Stimulated activated CD8-positive, alpha-beta memory T cell treated with anti-CD3 and anti-CD28 coated beads, Interleukin-4, amount 100 ng/mL, for 1 hour (primary cell): Measurements from ENCODE around the gene NSG2.
"Not testable (repeated sequence)": the region's sequence is repeated elsewhere in the genome, so short reads cannot be mapped to it uniquely, and the experiment has no call there.

ENCODE experiments used
- DNase-seq, 2 donors: peaks; one replicate each; pipeline ENCODE4 v3.0.0-alpha.2; 2020; ENCODE audit warnings: low read depth in 2 of 2, low spot score in 1 of 2

NSG2 gene

GRCh38 chr5:174100490-174100889 lies 55.0 kb downstream of the NSG2 start:
- no peak for DNase-seq

GRCh38 chr5:174101195-174101730 lies 55.8 kb downstream of the NSG2 start:
- no peak for DNase-seq

- DNase-seq = not testable (repeated sequence)
Measured at GRCh38 chr5:174102574-174102973, 57.1 kb downstream of the NSG2 start.

DNA sequence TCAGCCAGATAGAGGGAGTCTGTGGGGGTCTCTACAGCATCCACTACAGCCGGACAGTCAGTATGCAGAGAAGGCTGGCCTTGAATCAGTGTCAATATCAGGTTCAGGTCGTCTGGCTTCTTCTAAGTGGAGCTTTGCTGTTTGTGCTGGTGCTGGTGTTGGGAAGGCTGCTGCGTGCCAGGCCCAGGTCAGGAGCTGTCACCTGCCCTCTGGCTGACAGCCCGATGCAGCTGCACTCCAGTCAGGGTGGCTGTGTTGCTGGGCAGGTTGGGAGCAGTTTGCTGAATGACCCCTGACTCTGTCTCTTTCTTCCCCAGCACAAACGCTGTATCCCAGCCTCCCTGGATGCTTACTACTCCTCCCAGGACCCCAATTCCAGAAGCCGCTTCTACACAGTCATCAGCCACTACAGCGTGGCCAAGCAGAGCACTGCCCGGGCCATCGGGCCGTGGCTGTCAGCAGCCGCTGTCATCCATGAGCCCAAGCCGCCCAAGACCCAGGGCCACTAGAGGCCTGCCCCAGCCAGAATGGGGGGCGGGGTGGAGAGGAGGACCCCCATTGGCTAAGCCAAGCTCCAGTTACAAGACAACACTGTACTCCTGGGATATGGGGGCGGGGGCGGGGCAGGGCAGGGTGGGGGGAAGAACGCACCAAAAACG lies 61.6 kb downstream of the NSG2 start:
- no peak for DNase-seq

DNA sequence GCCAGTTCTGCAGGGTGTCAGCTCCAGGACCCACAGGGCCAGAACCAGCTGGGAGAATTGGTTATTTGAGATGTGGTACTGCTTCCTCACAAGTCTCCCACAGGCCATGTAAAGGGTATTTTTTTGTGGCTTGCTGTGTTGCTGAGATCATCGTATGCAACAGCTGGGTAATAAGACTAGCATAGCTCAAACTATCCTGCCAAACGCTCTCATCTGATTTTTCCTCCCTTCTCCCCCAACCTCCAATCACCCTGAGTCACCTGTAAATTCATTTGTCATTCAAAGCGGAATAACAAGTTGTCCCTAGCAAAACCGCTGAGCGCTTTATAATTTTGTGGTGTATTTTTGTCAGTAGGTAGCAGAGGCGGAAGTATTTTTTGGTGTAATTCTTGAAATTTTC lies 63.2 kb downstream of the NSG2 start:
- no peak for DNase-seq

DNA sequence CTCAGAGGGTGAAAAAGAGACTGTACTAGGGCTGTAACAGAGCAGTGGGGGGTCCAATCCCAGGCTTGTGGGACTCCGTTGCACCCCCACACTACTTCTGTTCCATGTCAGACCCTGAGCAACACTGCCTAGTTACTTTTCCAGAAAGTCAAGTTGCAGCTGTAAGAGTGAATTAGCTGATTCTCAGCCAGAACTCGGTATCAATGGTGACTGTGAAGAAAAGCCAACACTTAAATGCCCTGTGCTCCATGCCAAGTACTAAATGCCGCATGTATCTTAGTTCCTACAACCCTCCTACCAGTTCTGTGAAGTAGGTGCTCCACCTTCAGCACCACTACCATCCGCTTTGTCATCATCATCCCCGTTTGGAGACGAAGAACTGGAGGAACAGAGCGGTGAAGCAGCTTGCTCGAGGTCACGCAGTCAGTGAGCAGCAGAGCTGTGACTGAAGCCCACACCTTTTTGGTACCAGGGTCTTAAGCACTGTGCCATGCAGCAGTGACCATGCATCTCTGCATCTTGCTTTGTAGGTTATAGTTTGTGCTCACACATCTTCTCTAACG lies 64.3 kb downstream of the NSG2 start:
- no peak for DNase-seq

GRCh38 chr5:174110310-174110709 lies 64.8 kb downstream of the NSG2 start:
- DNase-seq = no peak

DNA sequence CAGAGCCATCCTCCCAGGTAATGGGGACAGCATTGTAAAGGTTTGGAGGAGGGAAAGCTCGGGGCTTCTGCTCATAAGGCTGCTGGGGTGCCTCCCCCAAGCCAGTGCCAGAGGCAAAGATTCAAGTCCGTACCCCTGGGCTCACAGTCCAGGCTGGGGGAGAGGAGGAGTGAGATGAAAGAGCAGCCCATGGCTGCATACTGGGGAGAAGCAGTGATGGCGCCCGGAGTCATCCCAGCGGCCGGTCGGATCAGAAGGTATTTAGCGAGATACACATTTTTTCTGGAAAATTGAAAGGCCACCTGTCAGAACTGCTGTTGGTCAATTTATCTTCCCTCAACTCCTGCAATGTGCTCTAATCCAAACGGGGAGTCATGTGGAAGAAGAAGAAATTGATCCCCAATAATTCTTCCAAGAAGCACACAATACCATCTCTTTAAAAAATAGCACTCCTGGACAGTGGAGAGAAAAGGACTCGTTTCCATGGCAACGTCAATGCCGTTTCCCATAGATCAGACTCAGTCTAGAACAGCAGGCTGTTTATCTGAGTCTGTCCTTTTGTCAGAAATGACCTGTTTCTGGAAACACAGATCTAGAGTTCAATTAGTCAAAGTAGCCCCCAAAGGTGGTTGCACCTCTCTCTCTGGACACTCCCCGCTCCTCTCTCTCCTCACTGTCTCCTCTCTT lies 65.9 kb downstream of the NSG2 start:
- DNase-seq = no peak

DNA sequence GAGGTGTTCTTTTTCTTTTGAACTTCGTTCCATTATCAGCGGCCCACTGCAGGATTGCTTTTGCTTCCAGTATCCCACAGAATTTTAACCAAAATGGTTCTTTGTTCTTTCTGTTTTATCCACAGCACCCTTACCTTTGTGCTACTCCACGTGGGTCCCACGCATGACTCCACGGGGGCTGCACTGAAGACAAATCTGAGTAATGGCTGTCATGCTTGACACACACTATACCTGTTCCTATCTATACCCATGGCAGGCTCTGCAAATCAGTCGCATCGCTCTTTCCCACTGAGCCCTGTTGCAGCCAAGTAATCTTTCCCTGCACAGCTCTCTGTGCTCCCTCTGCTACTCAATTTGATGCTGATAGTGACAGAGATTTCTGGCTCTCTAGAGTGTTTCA lies 69.7 kb downstream of the NSG2 start:
- no peak for DNase-seq

GRCh38 chr5:174118823-174119467 lies 73.4 kb downstream of the NSG2 start:
- no peak for DNase-seq

DNA sequence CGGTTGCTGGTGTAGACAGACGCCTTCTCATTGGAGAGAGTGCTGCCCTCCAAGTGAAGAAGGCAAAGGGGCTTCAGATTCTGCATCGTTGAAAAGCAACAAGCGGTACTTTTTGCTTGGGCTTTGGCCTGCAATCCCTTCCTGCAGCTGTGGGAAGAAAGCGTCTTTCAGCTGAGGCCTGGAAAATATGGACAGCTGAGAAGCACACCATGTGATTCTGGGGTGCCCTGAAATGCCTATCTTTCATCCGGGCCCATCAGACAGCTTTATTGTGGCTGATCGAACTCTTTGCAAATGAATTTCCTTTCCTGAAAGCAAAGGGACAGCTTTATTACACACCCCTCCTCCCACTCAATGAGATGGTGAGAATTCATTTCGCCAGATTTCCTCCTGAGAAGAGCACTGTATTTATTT lies 74.0 kb downstream of the NSG2 start:
- no peak for DNase-seq

DNA sequence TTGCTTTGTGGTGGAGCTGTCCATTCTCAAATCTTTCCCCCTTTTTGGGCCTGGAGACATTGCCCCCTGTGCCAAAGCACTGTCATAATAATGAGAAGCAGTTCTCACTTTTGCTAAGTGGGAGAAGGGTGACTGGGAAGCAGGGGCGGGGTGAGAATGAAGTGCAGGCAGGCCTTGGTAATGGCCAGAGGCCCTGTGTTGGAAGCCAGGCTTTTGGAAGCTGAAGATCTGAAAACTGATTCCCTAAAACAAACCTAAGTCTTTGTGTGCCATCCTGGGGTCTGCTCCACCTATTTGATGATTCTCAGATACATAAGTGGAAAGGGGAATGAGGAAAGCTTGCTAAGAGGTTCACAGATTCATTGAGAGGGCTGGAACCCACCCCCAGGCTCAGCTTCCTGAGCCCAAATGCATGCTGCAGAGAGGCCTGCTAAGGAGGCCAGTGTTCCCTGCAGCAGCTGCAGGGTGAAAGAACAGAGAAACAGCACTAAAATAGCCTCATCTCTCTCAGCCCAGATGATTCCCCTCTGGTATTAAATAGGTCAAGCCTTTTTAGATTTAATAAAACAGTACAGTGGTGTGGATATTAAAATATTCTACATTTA lies 75.0 kb downstream of the NSG2 start:
- no peak for DNase-seq

DNA sequence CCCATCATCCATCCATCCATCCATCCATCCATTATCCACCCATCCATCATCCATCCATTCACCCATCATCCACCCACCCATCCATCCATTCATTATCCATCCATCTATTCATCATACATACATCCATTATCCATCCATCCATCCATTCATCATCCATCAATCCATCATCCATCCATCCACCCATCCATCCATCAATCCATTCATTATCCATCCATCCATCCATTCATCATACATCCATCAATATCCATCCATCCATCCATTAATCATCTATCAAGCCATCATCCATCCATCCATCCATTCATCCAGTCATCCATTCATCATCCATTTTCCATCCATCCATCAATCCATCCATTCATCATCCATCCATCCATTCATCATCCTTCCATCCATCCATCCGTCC lies 89.0 kb downstream of the NSG2 start:
- DNase-seq = no peak

- DNase-seq = no peak
Measured at GRCh38 chr5:174139623-174140022, 94.1 kb downstream of the NSG2 start.

GRCh38 chr5:174140452-174141020 lies 95.0 kb downstream of the NSG2 start:
- DNase-seq = no peak

DNA sequence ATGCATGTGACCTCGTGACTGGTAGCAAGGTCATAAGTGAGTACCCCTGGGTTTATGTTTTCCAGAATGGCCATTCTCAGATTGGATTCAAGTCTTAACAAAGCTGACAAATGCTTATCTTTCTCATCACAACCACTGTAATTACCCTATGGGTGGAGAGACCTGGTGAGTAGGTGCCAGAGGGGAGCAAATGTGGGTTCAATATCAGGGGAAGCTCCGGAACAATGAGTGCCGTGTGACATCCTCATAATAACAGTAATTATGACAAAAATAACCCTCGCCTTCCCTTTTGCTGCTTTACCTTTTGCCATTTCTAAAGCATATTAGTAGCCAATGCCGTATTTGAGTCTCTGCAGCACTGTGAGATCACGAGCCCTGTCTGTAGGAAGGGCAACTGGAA lies 95.9 kb downstream of the NSG2 start:
- DNase-seq = no peak

- DNase-seq = no peak
Measured at GRCh38 chr5:174145091-174145490, 99.6 kb downstream of the NSG2 start.

- no peak for DNase-seq
Measured at GRCh38 chr5:174145821-174146220, 100.3 kb downstream of the NSG2 start.

GRCh38 chr5:174146556-174146955 lies 101.0 kb downstream of the NSG2 start:
- no peak for DNase-seq

GRCh38 chr5:174147012-174147411 lies 101.5 kb downstream of the NSG2 start:
- DNase-seq = not testable (repeated sequence)

- DNase-seq = no peak
Measured at GRCh38 chr5:174147551-174147950, 102.0 kb downstream of the NSG2 start.
